OCI-LY7 (cell line): ENCODE measurements around the gene TNS3. TPM values are rescaled to one million over a fixed set of nuclear protein-coding genes. Genes with fewer than 3 reads are reported as not detected.

Experiments
- BruUV-seq: library from RNA; stranded (reverse); fragments of 400-500 nt; replicated peaks from 2 replicates; lab custom pipeline; 2021; lab: Mats Ljungman, UMichigan
- CTCF ChIA-PET: fragments of 300-600 bp; sonication (Branson Sonifier 250); formaldehyde crosslinking; loops from one replicate; lab custom pipeline; 2022; ENCODE audit warnings: antibody characterized with exemption; ENCODE audit not compliant: unreplicated experiment; lab: Charles Lee
- POLR2A ChIA-PET: fragments of 300-600 bp; sonication (Branson Sonifier 250); formaldehyde crosslinking; loops from one replicate; lab custom pipeline; 2022; ENCODE audit warnings: antibody characterized with exemption; lab: Charles Lee
- DNase-seq: peaks from one replicate; pipeline ENCODE4 v3.0.0-alpha.2; 2015; ENCODE audit warnings: low spot score
- H2AFZ ChIP-seq: fragments of 200-600 bp; sonication (generic), shearing (Covaris generic); 2 replicates; pipeline ENCODE4 v1.6.1; 2014; ENCODE audit warnings: mild to moderate bottlenecking, antibody characterized with exemption, low read length, moderate library complexity
- H3K27ac ChIP-seq: fragments of 200-600 bp; sonication (generic); 2 replicates; pipeline ENCODE4 v1.5.1; 2014; ENCODE audit warnings: mixed run types, low read depth, mild to moderate bottlenecking, moderate library complexity, low read length, inconsistent platforms; ENCODE audit not compliant: poor library complexity, severe bottlenecking
- H3K36me3 ChIP-seq: fragments of 200-600 bp; sonication (generic); 2 replicates; pipeline ENCODE4 v1.6.1; 2014; ENCODE audit warnings: mild to moderate bottlenecking, antibody characterized with exemption, low read length, moderate library complexity, mixed read lengths; ENCODE audit not compliant: insufficient read depth
- H3K4me1 ChIP-seq: fragments of 200-600 bp; sonication (generic); 2 replicates; pipeline ENCODE4 v1.5.1; 2014; ENCODE audit warnings: mild to moderate bottlenecking, low read length; ENCODE audit not compliant: insufficient read depth, poor library complexity, severe bottlenecking
- H3K4me2 ChIP-seq: fragments of 200-600 bp; sonication (generic); 2 replicates; pipeline ENCODE4 v1.6.1; 2014; ENCODE audit warnings: mild to moderate bottlenecking, low read length
- H3K4me3 ChIP-seq: fragments of 200-600 bp; sonication (generic); 2 replicates; pipeline ENCODE4 v1.5.1; 2014; ENCODE audit warnings: mild to moderate bottlenecking, low read depth, low read length; ENCODE audit not compliant: poor library complexity, severe bottlenecking
- H3K79me2 ChIP-seq: fragments of 200-600 bp; sonication (generic); 2 replicates; pipeline ENCODE4 v1.6.1; 2016; ENCODE audit warnings: low read depth, mild to moderate bottlenecking, low read length, moderate library complexity, mixed read lengths; ENCODE audit not compliant: insufficient read depth
- H3K9me2 ChIP-seq: fragments of 200-600 bp; sonication (generic); 2 replicates; pipeline ENCODE4 v1.6.1; 2016; ENCODE audit warnings: mild to moderate bottlenecking, low read length, mixed read lengths; ENCODE audit not compliant: insufficient read depth
- H3K9me3 ChIP-seq: fragments of 200-600 bp; sonication (generic); 2 replicates; pipeline ENCODE4 v1.6.1; 2014; ENCODE audit warnings: mild to moderate bottlenecking, mixed run types, low read length, mixed read lengths
- H4K20me1 ChIP-seq: fragments of 200-600 bp; sonication (generic); 2 replicates; pipeline ENCODE4 v1.6.1; 2014; ENCODE audit warnings: mild to moderate bottlenecking, antibody characterized with exemption, low read length, moderate library complexity, mixed read lengths; ENCODE audit not compliant: insufficient read depth
- CTCF ChIP-seq: fragments of 200-600 bp; sonication (generic); conservative IDR thresholded peaks from 2 replicates; pipeline ENCODE4 v1.5.1; 2014; ENCODE audit warnings: mild to moderate bottlenecking, antibody characterized with exemption, low read length, moderate library complexity, mixed read lengths
- EZH2phosphoT487 ChIP-seq: fragments of 200-600 bp; sonication (generic); IDR thresholded peaks from 2 replicates; pipeline ENCODE4 v1.6.1; 2018; ENCODE audit warnings: low read depth, borderline replicate concordance, mild to moderate bottlenecking, mixed run types, antibody characterized with exemption, low read length, moderate library complexity, mixed read lengths
- intact Hi-C: fragments of 100-400 bp; cut with micrococcal nuclease; formaldehyde crosslinking; loops from one replicate; pipeline ENCODE4 v1.10.0; 2022; ENCODE audit not compliant: unreplicated experiment
- total RNA-seq, 2 experiments: library from RNA; depleted of rRNA in 1 of 2; stranded (reverse); fragments of >200 nt in 1 of 2; shearing (Covaris generic) in 1 of 2; gene quantifications; 2 replicates each; pipeline ENCODE4 v1.2.3, GENCODE V29; 2014 to 2022

Gene TNS3
- total RNA-seq, 2 experiments from 2014 or later, result 9.5 to 42.1 TPM

DNA sequence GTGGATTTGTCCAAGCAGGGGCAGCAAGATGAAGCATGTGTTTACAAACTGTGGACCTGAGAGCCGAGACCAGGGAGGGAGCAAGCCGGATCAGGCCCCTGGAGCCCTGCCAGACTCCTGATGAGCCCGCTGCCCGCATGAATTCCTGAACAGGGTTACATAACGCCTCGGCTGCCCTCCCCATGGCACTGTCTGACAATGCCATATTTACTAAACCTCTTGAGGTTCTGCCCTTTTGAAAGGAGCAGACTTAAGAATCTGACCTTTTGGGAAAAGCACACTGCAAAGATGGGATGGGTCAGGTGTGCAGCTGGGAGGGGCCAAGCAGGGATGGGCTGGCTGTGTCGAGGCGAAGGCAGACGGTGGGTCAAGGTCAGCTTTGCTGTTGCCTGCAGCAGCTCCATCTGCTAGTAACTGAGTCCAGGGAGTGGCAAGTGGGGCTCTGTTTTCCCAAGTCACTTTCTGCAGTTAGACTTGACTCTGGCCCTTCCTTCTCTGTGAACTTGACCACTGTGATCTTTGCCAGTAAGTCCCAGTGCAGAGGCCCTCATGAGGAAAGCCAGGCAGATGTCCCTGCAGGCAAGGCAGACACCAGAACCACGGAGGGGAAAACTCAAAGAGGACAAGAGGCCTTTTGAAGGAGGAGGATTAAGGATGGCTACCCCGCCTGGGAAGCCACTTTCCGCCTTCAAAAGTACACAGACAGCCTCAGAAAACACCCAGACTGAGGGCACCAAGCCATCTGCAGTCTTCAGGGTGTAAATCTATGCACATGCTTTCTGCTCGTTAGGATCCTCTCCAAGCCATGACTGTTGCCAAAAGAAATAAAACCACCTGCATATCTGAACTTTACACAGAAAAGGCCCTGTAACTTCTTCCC, 175.8 kb downstream of the TNS3 start:
- H3K79me2 ChIP-seq, result no peaks in the 10 kb centered on the region
- TF ChIP-seq EZH2phosphoT487 (no peak), CTCF (no peak)
- no peaks in the 10 kb centered on the region for H3K36me3 ChIP-seq
- H2AFZ ChIP-seq, result no peak overlapping the region
- no peaks in the 10 kb centered on the region for H3K9me3 ChIP-seq
- POLR2A ChIA-PET, result no interaction called here
- no peaks in the 10 kb centered on the region for H3K9me2 ChIP-seq
- DNase-seq, result no peak
- intact Hi-C loops, result no loop called here
- CTCF ChIA-PET, result no interaction called here
- no TSS peak for BruUV-seq
- H3K4me3 ChIP-seq, result no peak overlapping the region
- no peak overlapping the region for H3K27ac ChIP-seq
- no peaks in the 10 kb centered on the region for H4K20me1 ChIP-seq
- H3K4me1 ChIP-seq, result no peaks in the 10 kb centered on the region
- H3K4me2 ChIP-seq, result no peak overlapping the region

GRCh38 chr7:47405286-47405904, 176.5 kb downstream of the TNS3 start:
- intact Hi-C loops, result no loop called here
- DNase-seq, result no peak
- no peaks in the 10 kb centered on the region for H4K20me1 ChIP-seq
- ChIA-PET CTCF (no interaction called here), POLR2A (no interaction called here)
- no TSS peak for BruUV-seq
- no peaks in the 10 kb centered on the region for H3K79me2 ChIP-seq
- no peak overlapping the region for H2AFZ ChIP-seq
- no peak overlapping the region for H3K4me3 ChIP-seq
- H3K27ac ChIP-seq, result no peak overlapping the region
- H3K9me2 ChIP-seq, result no peaks in the 10 kb centered on the region
- H3K9me3 ChIP-seq, result no peaks in the 10 kb centered on the region
- H3K4me2 ChIP-seq, result no peak overlapping the region
- no peaks in the 10 kb centered on the region for H3K4me1 ChIP-seq
- no peak for TF ChIP-seq CTCF
- no peak for TF ChIP-seq EZH2phosphoT487
- H3K36me3 ChIP-seq, result no peaks in the 10 kb centered on the region

GRCh38 chr7:47404010-47404409, 177.9 kb downstream of the TNS3 start:
- H3K4me1 ChIP-seq, result no peaks in the 10 kb centered on the region
- CTCF ChIA-PET, result no interaction called here
- TF ChIP-seq CTCF, result no peak
- no peak overlapping the region for H2AFZ ChIP-seq
- DNase-seq, result no peak
- no peaks in the 10 kb centered on the region for H3K79me2 ChIP-seq
- H3K36me3 ChIP-seq, result no peaks in the 10 kb centered on the region; the same call in 1 of the 2 replicates
- H3K4me3 ChIP-seq, result no peak overlapping the region
- intact Hi-C loops, result no loop called here
- H4K20me1 ChIP-seq, result no peaks in the 10 kb centered on the region
- BruUV-seq, result no TSS peak
- no peaks in the 10 kb centered on the region for H3K9me2 ChIP-seq
- no peak overlapping the region for H3K27ac ChIP-seq
- POLR2A ChIA-PET, result no interaction called here
- H3K4me2 ChIP-seq, result no peak overlapping the region
- no peaks in the 10 kb centered on the region for H3K9me3 ChIP-seq
